ENCODE results near the gene C6orf62.
"Not testable (repeated sequence)": the region's sequence is repeated elsewhere in the genome, so short reads cannot be mapped to it uniquely, and the experiment has no call there.

Gene C6orf62

DNA sequence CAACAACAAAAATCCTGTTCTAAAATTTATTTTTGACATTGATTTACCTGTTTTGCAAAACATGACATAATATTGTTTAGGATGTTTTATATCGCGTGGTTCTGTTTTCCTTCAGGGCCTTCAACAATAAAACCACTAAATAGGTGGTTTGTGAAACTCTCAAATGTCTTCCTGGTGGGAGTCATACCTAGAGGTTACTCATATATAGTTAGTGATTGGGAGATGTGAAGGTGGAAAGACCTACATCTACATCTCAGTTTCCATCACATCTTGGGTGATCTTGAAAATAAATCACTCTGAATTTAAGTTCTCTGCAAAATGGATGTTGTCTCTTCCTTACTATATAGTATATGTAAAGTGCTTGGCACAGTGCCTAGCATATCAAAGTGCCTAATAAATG lies 22.9 kb downstream of the C6orf62 start:
- DNase-seq (ENCODE audit: low read depth): no peak

DNA sequence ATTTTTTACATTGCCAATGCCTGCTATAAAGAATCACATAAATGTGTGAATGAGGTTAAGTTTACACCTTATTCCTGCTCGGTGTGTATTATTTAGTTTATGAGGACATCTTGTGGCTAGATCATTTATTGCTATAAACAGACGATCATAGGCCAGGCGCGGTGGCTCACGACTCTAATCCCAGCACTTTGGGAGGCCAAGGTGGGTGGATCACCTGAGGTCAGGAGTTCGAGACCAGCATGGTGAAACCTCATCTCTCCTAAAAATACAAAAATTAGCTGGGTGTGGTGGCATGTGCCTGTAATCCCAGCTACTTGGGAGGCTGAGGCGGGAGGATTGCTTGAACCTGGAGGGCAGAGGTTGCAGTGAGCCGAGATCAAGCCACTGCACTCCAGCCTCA lies 23.3 kb downstream of the C6orf62 start:
- DNase-seq (ENCODE audit: low read depth): not testable (repeated sequence)

DNA sequence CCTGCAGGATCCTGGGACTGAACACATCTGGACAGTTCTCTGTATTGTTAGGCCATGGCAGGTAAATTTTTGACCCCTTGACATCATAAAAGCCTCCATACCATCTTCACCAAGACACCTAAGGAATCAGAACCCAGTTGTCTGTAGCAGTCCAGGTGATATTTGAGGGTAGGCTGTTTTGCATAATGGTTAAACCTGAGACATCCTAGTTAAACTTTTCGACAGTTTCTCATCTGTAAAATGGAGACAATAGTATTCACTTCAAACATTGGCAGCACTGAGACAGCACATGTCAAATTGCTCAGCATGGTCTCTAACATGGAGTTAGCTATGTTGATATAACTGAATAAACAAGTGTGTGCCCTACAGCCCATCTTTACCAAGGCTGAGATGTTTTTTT lies 24.8 kb downstream of the C6orf62 start:
- DNase-seq (ENCODE audit: low read depth): no peak

DNA sequence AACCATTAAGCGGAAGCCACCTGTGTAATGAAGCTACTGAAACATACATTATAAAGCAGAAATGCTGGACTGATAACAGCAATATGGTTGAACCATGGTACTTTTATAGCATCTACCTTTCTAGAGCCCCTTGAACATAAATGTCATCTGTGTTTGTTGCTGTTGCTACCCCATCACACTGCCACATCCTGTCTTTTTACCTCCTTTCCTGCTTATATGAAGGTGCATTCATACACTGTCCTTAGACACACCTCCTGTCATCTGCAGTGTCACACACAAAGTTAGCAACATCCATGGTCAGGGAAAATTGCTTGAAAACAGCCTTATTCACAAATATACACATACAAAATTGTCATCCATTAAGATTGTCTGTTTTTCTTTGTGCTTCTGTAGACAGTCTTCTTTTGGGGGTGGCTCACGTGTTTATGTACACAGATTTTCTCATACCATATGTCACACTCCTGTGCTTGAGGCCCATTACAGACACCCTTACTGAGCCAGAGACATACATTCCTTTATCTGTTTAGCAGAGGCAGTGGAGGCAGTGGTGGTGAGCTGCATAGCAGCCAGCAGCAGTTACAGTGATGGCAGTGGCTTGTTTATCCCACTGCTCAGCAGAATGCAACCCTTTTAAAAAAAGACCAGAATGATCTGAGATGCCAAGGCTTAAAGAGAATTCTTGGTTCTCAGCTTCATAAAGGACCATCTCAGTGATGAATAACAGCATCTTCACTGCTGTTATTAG lies 25.9 kb downstream of the C6orf62 start:
- DNase-seq (ENCODE audit: low read depth): no peak

DNA sequence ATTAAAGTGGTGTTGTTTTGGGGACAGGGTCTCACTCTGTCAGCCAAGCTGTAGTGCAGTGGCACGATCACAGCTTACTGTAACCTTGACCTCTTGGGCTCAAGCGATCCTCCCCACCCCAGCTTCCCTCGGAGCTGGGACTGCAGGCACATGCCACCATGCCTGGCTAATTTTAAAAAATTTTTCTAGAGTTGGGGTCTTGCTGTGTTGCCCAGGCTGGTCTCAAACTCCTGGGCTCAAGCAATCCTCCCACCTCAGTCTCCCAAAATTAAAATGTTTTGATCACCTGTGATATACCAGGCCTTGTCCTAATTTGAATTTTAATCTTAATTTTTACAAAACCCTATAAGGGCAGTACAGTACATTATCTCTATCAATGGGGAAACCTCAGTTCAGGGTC lies 26.5 kb downstream of the C6orf62 start:
- DNase-seq (ENCODE audit: low read depth): no peak

DNA sequence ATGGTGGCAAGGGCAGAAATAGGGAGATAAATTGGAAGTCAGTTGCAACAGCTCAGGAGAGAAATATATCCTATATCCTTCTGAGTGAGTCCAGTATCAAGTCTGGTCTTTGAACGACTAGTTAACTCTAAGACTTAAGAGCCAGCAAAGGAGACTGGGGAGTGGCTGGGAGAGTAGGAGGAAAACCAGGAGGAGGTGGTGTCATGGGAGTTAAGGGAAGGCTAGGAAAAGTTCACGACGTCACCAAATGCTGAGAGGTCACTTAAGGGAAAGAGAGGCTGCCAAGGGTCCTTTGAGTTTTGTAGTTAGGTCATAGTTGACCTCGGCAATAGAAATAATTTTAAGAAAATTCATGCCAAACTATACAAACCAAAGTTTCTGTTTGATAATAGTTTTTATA lies 27.0 kb downstream of the C6orf62 start:
- no peak for DNase-seq (ENCODE audit: low read depth)

DNA sequence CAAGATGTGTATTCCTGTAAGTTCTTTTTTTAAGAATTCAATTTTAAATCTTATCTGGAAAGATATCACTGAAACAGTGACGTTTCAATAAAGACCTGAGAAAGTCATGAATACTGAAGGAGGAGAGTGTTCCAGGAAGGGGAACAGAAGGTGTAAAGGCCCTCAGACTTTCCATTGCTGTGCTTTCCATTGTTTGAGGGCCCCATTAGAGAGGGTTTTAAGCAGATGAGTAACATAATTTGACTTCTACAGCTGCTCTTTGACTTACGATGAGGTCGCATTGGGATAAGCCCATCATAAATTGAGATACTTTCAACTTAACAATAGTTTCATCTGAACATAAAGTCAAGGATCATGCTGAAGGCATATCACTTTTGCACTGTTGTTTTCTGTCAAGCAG lies 27.4 kb downstream of the C6orf62 start:
- DNase-seq (ENCODE audit: low read depth): no peak

DNA sequence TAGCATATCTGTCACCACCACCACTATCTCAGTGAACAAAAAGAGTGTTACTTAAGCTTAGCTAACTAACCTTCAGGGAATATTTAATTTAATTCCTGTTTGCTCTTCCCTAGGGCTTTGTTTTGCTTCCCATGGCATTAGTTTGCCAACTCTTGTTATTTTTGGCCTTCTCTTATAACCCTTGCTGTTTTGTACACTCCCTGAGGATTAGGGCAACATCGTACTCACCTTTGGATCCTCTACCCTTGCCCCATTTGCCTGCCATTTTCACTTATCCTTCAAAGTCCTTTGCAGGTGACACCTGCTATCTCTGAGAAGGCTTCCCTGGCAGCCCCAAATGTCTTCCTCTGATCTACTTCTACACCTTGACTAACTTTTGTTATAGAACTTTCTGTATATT lies 28.4 kb downstream of the C6orf62 start:
- no peak for DNase-seq (ENCODE audit: low read depth)

DNA sequence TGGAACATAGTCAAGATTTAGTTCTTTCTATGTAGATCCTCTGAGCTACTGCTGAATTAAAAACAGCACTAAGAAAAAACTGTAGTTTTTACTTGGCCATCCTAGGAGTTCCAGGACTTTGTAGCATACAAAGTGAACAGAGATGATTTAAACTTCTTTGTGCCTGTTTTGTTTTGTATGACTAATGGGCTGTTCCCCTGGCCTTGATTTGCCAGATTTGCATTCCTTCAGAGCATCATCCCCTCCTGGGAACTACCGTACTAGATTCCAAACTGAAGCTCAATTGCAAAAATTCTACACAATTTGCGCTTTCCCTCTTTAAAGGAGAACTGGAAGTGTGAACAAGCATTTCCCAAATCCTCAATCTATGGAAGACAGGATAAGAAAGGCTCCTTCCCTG lies 29.0 kb downstream of the C6orf62 start:
- DNase-seq (ENCODE audit: low read depth): no peak

DNA sequence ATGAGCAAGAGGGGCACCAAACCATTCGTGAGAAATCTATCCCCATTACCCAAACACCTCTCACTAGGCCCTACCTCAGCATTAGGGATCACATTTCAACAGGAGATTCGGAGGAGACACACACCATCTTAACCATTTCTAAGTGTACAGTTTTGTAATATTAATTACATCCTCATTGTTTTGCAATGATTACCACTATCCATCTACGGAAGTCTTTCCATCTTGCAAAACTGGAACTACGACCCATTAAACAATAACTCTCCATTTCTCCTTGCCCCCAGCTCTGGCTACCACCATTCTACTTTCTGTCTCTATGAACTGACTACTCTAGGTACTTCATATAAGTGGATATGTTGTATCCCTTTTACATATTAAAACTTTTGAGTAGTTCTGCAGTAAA lies 32.0 kb downstream of the C6orf62 start:
- DNase-seq (ENCODE audit: low read depth): no peak

DNA sequence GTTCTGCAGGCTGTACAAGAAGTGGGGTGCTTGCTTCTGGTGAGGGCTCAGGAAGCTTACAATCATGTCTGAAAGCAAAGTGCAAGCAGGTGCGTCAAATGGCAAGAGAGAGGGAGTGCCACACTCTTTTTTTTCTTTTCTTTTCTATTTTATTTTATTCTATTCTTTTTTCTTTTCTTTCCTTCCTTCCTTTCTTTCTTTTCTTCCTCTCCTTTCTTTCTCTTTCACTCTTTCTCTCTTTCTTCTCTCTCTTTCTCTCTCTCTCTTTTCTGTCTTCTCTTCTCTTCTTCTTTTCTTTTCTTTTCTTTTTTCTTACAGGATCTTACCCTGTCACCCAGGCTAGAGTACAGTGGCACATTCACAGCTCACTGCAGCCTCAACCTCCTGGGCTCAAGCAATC lies 32.5 kb downstream of the C6orf62 start:
- DNase-seq (ENCODE audit: low read depth): no peak

DNA sequence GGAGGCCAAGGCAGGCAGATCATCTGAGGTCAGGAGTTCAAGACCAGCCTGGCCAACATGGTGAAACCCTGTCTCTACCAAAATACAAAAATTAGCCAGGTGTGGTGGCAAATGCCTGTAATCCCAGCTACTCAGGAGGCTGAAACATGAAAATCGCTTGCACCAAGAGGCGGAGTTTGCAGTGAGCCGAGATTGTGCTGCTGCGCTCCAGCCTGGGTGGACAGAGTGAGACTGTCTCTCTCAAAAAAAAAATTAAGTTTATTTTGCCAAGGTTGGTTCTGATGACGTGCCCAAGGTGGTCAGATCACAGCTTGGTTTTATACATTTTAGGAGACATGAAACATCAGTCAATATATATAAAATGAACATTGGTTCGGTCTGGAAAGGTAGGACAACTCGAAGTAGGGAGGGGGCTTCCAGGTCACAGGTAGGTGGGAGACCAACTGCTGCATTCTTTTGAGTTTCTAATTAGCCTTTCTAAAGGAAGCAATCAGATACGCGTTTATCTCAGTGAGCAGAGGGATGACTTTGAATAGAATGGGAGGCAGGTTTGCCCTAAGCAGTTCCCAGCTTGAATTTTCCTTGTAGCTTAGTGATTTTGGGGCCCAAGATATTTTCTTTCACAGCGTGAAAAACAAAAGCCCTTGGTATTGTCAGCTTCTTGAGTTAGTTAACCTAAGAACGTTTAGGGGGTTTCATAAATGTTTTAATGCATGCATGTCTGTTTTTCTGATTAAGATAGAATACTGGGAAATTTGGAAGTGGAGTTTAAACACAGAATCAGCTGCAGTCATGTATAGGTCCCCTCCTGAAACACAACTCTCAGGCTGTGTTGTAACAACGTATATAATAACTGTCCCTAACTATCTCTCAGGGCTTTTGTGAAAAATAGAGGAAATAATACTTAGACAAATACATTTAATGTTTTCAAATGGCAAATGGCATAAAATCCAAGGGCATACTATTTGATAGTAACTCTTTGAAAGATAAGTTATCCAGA lies 35.4 kb downstream of the C6orf62 start:
- DNase-seq (ENCODE audit: low read depth): no peak

DNA sequence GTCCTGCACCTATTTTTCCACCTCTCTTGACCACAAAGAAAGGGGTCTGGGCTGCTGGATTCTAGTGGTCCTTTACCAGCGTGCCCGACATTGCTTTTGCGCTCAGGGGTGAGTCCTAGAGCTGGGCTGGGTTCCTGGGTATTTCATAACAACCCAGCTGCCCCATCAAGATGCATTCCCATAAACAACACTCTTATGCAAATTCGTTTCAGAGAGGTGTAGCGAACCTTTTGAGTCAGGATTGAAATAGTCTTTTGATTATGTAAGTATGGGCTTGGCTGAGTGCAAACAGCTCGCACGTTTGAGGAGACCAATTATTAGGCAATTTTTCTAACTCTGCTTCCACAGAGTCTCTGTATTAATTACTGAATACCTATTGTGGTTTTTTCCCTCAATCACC lies 38.4 kb downstream of the C6orf62 start:
- DNase-seq (ENCODE audit: low read depth): no peak

DNA sequence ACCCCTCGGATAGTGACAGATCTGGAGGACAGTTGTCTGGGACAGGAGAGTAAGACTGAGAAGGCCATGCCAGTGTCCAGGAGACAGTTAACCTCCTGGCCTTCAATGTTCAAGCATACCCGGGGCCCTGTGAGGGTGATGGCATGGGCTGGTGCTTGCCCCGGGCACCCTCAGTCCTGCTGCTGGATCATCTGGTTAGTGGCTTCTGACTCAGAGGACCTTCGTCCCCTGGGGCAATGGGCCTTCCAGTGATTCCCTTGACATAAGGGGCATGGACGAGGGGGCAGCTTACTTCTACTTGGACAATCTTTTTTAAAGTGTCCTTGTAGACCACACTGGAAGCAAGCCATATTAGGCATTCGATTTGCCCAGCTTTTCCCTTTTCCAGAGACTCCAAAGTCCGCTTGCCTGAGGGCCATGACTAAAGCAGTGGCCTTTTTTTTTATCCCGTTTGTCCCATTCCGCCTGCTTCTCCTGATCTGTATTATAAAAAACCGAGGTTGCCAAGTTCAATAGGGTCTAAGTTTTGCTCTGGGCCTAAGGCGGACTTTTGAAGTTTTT lies 40.1 kb downstream of the C6orf62 start:
- DNase-seq (ENCODE audit: low read depth): not testable (repeated sequence)

DNA sequence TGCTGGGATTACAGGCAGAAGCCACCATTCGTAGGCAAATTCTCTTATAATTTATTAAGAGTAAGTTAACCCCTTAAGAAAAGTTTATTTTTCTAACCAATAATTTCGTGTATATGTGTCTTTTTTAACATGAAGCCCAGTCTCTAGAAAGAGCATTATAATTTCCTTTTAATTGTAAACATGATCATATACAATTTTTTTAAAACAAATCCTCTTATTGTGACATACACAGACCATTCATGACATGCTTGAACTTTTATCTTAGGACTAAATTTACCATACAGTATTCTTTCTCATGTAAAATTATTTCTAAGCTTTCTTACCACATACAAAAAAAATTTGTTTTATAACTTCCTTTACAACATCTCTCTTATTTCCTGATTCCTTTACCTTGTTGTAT lies 45.3 kb downstream of the C6orf62 start:
- no peak for DNase-seq (ENCODE audit: low read depth)

DNA sequence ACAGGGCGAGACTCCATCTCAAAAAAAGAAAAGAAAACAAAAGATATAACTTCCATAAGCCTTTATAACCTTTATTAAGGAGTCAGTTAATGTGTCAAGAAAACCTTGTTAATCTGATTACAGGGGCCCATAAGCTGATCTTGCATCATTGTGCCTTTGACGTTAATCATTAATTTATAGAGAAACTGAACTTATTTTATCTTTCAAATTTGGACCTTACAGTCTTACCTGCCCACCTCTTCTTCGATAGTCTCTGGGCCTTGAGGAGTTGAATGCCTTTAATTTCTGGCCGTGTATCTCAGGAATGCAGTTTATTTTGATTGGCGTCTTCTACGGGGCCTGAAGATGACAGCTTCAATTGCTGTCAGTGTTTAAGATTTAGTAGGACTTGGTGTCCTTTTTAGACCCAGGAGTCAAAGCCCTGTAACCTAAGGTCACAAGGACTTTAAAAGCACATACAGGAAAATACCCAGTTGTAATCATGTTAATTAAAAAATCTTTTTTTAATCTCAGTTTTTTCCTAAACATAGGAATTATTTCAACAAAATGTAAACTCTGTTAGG lies 46.3 kb downstream of the C6orf62 start:
- no peak for DNase-seq (ENCODE audit: low read depth)

DNA sequence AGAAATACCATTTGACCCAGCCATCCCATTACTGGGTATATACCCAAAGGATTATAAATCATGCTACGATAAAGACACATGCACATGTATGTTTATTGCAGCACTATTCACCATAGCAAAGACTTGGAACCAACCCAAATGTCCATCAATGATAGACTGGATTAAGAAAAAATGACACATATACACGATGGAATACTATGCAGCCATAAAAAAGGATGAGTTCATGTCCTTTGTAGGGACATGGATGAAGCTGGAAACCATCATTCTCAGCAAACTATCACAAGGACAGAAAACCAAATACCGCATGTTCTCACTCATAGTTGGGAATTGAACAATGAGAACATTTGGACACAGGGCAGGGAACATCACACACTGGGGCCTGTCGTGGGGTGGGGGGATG lies 47.9 kb downstream of the C6orf62 start:
- DNase-seq (ENCODE audit: low read depth): not testable (repeated sequence)

DNA sequence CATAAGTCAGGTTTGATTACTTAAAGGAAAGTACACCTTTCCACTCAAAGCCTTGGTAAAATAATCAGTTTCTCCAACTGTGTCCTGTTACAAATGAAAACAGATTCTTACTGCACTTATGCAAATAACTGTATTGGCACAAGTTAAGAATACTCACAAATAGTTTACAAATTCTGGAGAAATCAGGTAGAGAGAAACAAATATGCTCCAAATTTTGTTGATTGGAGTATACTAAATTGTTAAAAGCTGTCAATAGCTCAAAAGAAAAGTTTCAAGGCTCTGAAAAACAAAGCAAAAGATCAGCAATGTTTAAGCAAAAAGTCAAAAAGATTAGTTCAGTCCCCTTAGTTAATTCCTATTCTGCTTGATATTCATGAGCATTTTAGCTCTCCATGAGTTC lies 48.5 kb downstream of the C6orf62 start:
- DNase-seq (ENCODE audit: low read depth): not testable (repeated sequence)

DNA sequence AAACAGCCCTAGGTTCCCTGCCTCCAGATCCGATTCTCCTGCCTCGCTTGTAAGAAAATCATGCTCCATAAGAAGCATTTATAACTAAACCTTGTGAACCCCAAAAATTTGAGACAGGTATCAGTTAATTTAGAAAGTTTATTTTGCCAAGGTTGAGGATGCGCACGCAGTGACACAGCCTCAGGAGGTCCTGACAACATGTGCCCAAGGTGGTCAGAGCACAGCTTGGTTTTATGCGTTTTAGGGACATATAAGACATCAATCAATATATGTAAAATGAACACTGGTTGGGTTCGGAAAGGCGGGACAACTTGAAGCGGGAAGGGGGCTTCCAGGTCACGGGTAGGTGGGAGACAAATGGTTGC lies 50.0 kb downstream of the C6orf62 start:
- DNase-seq (ENCODE audit: low read depth): no peak

DNA sequence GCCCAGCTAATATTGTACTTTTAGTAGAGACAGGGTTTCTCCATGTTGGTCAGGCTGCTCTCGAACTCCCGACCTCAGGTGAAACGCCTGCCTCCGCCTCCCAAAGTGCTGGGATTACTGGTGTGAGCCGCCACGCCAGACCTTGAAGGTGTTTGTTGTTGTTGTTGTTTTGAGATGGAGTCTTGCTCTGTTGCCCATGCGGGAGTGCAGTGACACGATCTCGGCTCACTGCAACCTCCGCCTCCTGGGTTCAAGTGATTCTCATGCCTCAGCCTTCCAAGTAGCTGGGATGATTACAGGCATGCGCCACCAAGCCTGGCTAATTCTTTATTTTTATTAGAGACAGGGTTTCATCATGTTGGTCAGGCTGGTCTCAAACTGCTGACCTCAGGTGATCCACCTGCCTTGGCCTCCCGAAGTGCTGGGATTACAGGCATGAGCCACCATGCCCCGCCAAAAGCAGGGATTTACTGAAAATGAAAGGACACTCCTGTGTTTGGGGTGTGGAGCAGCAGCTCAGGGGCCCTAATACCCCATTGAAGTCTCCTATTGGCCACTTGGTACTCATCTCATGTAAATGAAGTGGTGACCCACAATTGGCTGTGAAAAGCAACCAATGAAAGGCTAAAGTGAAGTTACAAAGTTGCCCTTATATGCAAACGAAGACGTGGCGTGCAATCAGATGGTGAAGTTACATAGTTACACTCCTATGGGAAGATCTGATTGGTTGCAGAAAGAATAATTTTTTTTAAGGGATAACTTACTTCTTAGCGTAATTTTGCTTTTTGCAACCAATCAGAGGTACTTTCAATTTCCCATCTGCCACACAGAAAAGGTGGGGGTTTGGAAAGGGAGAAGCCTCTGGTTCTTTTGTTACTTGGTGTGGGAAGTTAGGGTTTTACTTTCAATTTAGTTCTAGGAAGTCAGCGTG lies 50.6 kb downstream of the C6orf62 start:
- not testable (repeated sequence) for DNase-seq (ENCODE audit: low read depth)

DNA sequence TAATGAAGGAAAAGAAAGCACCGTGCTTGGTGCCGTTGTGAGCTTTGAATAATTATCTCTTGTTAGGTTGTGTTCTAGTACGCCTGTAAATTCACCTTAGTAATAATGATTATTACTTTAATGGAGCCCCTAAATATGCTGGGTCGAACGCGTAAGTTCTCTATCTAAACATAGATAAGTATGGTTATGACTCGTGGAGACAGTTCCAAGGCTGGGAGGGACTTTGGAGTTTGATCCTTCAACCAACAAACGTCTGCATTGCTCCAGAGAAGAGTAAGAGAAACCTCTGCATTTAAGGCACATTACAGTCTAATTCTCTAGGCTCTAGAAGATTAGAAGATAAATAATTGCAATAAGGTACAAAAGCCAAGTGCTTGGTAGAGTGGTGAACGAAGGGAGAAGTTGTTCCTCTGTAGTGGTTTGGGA lies 51.6 kb downstream of the C6orf62 start:
- DNase-seq (ENCODE audit: low read depth): no peak

All from T-helper 22 cell (primary cell).